RWPE1 (cell line): ENCODE data around the gene PRPF40B.

Source experiments
- CTCF ChIA-PET: fragments of 350-600 bp; sonication (Branson Sonifier 250); formaldehyde crosslinking; extraction: SDS; loops from one replicate; lab custom pipeline; 2021; lab: Yijun Ruan, JAX
- POLR2A ChIA-PET: fragments of 400-600 bp; formaldehyde crosslinking; extraction: SDS; loops from one replicate; lab custom pipeline; 2020; ENCODE audit warnings: antibody characterized with exemption; ENCODE audit not compliant: low non-redundant PET; lab: Yijun Ruan, JAX
- DNase-seq: peaks from one replicate; pipeline ENCODE4 v3.0.0; 2012; ENCODE audit warnings: low spot score
- H3K27ac ChIP-seq: fragments of 450-650 bp; 2 replicates; pipeline ENCODE4 v1.5.1; 2017
- TF ChIP-seq, protein P1 (sequence below): fragments of 450-650 bp; conservative IDR thresholded peaks from 2 replicates; pipeline ENCODE4 v1.5.1; 2017; ENCODE audit warnings: low read depth, mild to moderate bottlenecking

PRPF40B gene

DNA sequence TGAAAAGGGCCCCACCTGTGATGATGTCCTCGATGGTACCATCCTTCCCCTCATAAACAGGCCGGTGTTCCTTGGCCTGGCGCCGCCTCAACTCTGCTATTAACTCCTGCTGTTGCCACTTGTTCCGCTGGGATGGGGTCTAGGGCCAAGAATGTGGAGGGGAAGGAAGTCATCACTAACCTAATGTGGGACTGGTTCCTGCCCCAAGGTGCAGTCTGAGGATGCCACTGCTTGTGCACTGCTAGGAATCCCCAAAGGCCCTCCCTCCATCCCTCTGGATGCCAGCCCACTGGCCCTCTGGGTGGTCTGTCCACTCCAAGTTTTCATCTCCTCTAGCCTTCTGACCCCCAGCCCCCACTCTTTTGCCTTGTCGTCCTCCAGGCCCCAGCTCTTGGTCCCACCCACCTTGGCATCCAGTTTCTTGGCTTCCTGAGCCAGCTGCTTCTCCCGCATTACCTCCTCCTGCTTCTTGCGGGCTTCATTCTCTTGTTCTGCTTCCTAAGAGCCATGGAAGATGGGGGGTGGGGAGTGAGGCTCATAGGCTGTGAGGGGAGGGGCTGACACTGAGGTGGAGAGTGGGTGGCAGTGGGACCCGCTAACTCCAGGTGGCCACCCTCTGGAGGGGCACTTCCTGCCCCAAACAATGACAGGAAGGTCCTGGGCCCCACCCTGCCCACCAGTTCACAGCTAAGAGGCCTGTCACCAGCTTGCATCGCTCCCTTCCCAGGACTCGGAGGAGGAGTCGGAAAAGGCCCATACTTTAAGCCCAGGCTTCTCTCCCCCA, 23.7 kb downstream of the PRPF40B start:
- no peak for DNase-seq
- POLR2A ChIA-PET = no interaction called here
- TF ChIP-seq, protein P1, sequence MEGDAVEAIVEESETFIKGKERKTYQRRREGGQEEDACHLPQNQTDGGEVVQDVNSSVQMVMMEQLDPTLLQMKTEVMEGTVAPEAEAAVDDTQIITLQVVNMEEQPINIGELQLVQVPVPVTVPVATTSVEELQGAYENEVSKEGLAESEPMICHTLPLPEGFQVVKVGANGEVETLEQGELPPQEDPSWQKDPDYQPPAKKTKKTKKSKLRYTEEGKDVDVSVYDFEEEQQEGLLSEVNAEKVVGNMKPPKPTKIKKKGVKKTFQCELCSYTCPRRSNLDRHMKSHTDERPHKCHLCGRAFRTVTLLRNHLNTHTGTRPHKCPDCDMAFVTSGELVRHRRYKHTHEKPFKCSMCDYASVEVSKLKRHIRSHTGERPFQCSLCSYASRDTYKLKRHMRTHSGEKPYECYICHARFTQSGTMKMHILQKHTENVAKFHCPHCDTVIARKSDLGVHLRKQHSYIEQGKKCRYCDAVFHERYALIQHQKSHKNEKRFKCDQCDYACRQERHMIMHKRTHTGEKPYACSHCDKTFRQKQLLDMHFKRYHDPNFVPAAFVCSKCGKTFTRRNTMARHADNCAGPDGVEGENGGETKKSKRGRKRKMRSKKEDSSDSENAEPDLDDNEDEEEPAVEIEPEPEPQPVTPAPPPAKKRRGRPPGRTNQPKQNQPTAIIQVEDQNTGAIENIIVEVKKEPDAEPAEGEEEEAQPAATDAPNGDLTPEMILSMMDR = no peak
- peak overlapping the region; percentile 45 for H3K27ac ChIP-seq
- CTCF ChIA-PET = interaction anchor here (0.5 to 1.0 kb wide), 3 partner anchors 9 to 288 kb away, joined by 4 to 5 read pairs (median 4); partner anchors contain the start of gene FMNL3

DNA sequence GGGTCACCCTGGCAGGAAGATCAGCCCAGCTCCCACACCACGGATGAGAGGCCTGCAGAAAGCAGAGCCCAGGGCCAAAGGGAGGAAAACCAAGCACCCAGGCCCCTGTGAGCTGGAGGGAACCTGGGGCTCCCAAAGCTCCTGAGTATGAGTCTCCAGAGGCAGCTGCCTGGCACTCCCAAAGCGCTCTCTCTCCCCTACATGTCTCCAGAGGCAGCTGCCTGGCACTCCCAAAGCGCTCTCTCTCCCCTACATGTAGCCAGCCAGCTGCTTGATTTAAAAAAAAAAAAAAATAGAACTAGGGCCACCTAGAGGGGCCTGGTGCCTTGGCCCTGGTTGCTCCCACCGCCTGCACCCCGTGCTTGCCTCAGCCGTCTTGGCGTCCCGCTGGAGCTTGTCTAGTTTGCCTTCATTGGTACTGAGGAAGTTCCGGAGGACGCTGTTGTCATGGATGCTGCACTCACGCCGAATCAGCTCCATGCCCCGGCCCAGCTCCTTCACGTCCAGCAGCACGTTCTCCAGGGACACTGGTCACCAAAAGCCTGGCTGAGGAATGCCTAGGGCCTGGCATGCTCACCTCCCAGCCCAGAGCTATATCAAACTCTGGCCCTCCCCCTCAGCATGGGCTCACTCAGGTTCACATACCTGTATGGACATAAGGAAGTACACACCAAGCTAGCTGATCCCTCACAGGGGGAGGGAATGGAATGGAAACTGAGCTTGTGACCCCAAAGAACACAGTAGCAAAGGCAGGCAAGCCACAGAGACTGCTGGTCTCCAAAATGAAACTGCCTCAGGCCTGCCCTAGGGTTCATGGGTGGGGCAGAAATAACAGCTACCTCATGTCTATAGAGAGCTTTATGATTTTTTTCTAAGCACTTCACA, 24.7 kb downstream of the PRPF40B start:
- peak overlapping the region; percentile 45 for H3K27ac ChIP-seq
- no peak for DNase-seq
- TF ChIP-seq, protein P1 = no peak
- ChIA-PET POLR2A (no interaction called here), CTCF (interaction anchor here (0.5 to 1.4 kb wide), 5 partner anchors 8 to 289 kb away, joined by 3 to 5 read pairs (median 4); partner anchors contain the start of gene FMNL3)

DNA sequence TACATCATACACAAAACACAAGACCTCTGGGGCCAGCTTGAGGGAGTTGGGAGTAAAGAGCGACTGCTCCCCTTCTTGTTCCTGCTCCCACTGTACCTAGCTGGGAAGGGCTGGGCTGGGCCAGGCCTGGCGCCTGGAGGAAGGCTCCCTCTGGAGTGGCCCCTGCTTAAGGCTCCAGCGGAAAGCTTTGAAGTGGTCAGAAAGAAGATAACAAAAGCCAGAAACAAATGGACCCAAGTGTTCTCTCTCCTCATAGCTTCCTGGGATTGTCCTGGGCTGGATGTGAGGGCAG, 25.3 kb downstream of the PRPF40B start:
- H3K27ac ChIP-seq = peak overlapping the region; percentile 45
- POLR2A ChIA-PET = no interaction called here

DNA sequence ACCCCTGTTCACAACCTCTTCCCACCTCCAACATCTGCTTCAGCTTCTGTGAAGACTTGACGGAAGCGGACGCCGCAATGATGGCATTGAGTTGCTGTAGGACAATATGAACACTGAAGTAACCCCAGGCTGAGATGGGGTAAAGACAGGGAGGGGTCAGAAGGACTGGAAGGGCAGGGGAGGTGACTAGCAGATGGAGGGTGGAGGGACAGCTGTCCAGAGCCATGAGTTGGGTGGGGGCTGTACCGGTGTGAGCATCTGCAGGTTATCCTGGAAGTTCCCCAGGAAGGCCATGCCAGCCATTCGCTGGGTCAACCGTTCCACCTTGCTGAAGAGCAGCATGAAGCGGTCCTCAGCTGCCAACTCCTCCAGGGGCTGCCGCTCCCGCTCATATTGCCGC, 26.1 kb downstream of the PRPF40B start:
- POLR2A ChIA-PET = no interaction called here
- CTCF ChIA-PET = no interaction called here

More for the DNA sequence above, 25.3 kb downstream of the PRPF40B start:
- TF ChIP-seq, protein P1 = no peak
- CTCF ChIA-PET = interaction anchor here (0.6 to 1.4 kb wide), 2 partner anchors 16 to 60 kb away, joined by 3 to 4 read pairs; no protein-coding TSS in a partner anchor
- DNase-seq = no peak

DNA sequence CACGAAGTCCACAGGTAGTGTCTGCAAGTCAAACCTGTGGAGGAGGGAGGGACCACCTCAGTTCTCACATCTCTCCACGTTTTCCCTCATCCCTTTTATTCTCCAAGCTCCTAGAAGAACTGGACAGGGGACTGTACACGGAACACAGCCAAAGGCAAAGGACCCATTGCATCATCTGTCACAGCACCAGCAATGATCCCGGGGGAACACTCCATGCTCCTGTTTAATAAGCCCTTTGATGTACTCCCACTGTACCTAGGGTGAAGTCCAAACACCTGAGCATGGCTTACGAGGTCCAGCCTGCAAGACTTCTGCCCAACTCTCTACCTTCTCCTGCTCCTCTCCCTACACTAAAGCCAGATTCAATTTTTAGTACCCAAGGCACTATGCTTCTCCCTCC, 26.5 kb downstream of the PRPF40B start:
- ChIA-PET CTCF (no interaction called here), POLR2A (no interaction called here)
- no peak overlapping the region for H3K27ac ChIP-seq
- TF ChIP-seq, protein P1 = no peak
- no peak for DNase-seq

More for the DNA sequence above, 26.1 kb downstream of the PRPF40B start:
- DNase-seq = no peak
- H3K27ac ChIP-seq = peak overlapping the region; percentile 45; the same call in 1 of the 2 replicates
- TF ChIP-seq, protein P1 = no peak

DNA sequence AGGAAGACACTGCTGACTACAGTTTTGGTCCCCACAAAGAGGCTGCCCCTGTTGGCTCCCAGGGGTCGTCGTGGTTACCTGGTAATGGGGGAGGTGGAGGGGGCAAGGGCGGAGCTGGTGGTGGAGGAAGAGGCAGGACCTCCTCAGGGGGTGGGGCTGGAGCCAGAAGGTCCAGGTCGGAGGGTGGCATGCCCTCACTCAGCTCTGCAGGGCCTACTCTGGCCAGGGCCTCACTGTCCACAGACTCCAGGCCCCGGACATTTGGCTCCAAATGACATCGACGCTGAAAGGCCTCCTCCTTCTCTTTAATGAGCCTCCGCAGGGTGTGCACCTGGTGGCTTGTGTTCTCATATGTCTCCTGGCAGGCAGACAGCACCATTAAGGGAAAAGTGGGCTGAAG, 28.5 kb downstream of the PRPF40B start:
- no peak overlapping the region for H3K27ac ChIP-seq
- ChIA-PET CTCF (no interaction called here), POLR2A (no interaction called here)
- TF ChIP-seq, protein P1 = no peak
- no peak for DNase-seq
